ENCODE data around the gene SH2B2.

Gene SH2B2

GRCh38 chr7:102286237-102287110 is at the start of gene SH2B2:
Gene SH2B2 (plus strand): TSS chr7:102286868. CDS start chr7:102300551, 13,683 bp downstream.
- peak; percentile 19 to 55 for DNase-seq

GRCh38 chr7:102239206-102239820 is 47.4 kb upstream of the SH2B2 start:
- DNase-seq = no peak

- no peak for DNase-seq
Measured at GRCh38 chr7:102241431-102241830, 45.2 kb upstream of the SH2B2 start.

- no peak for DNase-seq
Measured at GRCh38 chr7:102244601-102245000, 42.1 kb upstream of the SH2B2 start.

- DNase-seq = no peak
Measured at GRCh38 chr7:102248081-102248455, 38.6 kb upstream of the SH2B2 start.

- DNase-seq = no peak
Measured at GRCh38 chr7:102248456-102249395, 37.9 kb upstream of the SH2B2 start.

- DNase-seq = no peak
Measured at GRCh38 chr7:102251531-102252365, 34.9 kb upstream of the SH2B2 start.

- DNase-seq = no peak
Measured at GRCh38 chr7:102252366-102252982, 34.2 kb upstream of the SH2B2 start.

- DNase-seq = no peak
Measured at GRCh38 chr7:102253066-102253972, 33.3 kb upstream of the SH2B2 start.

- DNase-seq = no peak
Measured at GRCh38 chr7:102253973-102254370, 32.7 kb upstream of the SH2B2 start.

GRCh38 chr7:102254521-102254920 is 32.1 kb upstream of the SH2B2 start:
- DNase-seq = no peak

GRCh38 chr7:102255501-102255900 is 31.2 kb upstream of the SH2B2 start:
- DNase-seq = no peak

- no peak for DNase-seq
Measured at GRCh38 chr7:102255916-102256315, 30.8 kb upstream of the SH2B2 start.

GRCh38 chr7:102258073-102258748 is 28.5 kb upstream of the SH2B2 start:
- DNase-seq = no peak

GRCh38 chr7:102258749-102259107 is 27.9 kb upstream of the SH2B2 start:
- DNase-seq = no peak

GRCh38 chr7:102260856-102261255 is 25.8 kb upstream of the SH2B2 start:
- DNase-seq = peak; percentile 13 to 26

GRCh38 chr7:102261451-102261850 is 25.2 kb upstream of the SH2B2 start:
- DNase-seq = no peak

- DNase-seq = no peak
Measured at GRCh38 chr7:102262546-102262945, 24.1 kb upstream of the SH2B2 start.

- DNase-seq = no peak
Measured at GRCh38 chr7:102264367-102264891, 22.2 kb upstream of the SH2B2 start.

GRCh38 chr7:102266541-102266940 is 20.1 kb upstream of the SH2B2 start:
- no peak for DNase-seq
